Renal cortex interstitium (tissue), 11 donors: ENCODE measurements around the gene MROH2A. TPM values are rescaled to one million over a fixed set of nuclear protein-coding genes. Genes with fewer than 3 reads are reported as not detected.

Experiments used
- DNase-seq, 11 donors: peaks; one replicate each; pipeline ENCODE4 v3.0.0-alpha.2; 2013; ENCODE audit warnings: low read depth in 9 of 11, low spot score in 4 of 11; ENCODE audit errors: extremely low read depth in 1 of 11
- polyA plus RNA-seq, 3 donors: library from polyadenylated mRNA; unstranded; fragments of 120-200 nt; gene quantifications; one replicate each; pipeline ENCODE4 v1.2.1, GENCODE V29; 2013; ENCODE audit not compliant: insufficient read length in 3 of 3

The MROH2A gene
- polyA plus RNA-seq, 3 donors = 0.26 to 0.27 TPM; not detected in 1

GRCh38 chr2:233830111-233830802 is 52.1 kb downstream of the MROH2A start:
- no peak for DNase-seq

DNA sequence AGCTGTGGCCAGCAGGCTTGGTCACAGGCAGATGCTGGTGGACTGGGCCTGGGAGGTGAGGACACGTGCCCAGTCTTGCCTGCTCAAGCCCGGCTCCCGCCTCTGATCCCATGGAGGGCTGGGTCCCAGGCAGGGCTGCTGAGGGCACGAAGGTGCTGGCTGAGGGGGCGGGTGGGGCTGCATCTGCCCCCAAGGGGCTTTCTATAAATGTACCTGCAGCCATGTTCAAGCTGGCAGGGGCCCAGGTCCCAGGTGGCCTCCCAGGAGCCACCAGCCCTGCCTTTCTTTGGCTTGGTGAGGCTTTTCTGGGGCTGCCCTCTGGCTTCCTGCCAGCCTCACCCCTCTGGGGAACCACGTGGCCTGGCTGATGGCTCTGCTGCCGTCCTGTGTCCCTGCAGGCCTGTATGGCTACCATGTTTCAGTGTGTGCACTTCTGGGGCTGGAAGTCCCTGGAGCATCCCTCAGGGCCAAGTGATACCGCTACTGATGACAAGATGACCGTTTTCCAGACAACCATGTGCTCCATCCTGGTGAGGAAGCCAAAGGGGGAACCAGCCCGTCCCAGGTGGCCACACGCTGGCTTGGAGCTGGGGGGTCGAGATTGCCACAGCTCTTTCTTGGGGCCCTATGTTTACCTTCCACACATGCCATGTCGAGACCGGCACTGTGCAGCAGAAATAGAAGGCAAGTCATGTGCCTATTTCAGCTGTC is 53.0 kb downstream of the MROH2A start:
- no peak for DNase-seq

- DNase-seq = no peak
Observed at GRCh38 chr2:233831861-233832260, 53.7 kb downstream of the MROH2A start.

- no peak for DNase-seq
Observed at GRCh38 chr2:233832414-233832813, 54.3 kb downstream of the MROH2A start.

GRCh38 chr2:233832869-233833311 is 54.8 kb downstream of the MROH2A start:
- peak in 3 of 11 donors; percentile 15 to 30 (median 21) for DNase-seq

DNA sequence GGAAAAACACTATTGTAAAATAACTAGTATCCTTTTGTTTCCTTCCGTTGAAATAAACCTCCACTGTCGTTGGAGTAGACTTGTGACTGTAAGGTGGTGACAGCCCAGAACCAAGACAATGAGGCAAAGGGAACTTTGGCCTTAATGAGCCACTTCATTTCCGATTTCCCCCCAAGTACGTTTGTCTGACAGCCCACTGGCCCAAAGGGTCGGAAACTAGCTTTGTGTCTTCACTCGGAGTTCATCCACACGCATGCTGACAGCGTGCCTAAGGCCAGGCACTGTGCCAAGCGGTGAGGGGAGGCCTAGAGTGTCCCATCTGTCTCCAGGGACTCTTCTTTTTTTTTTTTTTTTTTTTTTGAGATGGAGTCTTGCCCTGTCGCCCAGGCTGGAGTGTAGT is 55.2 kb downstream of the MROH2A start:
- no peak for DNase-seq

DNA sequence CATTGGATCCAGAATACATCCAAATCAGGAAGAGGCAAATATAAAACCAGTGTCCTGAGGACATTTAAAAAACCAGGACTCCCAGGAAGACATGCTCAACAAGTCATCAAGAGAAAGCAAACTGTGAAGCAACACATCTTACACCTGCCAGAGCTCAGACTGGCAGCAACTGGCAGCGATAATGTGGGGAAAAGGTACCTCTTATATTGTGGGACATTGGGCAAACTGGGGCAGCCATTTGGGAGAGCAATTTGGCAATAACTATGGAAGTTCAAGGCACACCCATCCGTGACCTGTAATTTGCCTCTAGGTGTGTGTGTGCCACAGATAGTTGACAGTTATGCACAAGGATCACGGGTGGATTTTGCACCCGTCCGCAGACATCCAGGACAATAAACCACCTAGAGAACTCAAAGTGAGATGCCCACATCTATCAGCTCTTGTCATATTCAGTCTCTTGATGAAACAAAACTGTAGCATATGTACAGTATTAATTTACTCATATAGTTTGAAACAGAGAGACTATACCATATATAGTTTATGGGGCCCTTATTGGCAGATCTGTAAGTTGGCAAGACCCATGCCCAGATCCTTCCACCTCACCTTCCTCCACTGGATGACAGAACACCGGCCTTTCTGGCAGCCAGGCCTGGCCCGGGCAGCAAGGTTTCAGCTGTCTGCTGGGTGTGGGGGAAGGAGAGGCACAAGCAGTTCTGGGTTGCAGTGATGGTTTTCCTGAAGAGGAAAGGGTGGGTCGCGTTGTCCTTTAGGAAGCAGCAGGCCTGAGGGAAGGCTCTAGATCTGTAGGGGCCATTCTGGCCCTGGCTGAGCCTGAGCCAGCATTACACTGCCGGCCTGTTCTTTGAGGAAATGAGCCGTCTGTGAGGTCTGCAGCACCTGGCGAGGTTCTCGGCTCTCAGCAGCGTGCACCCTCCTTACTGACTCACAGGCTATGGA is 57.4 kb downstream of the MROH2A start:
- no peak for DNase-seq

DNA sequence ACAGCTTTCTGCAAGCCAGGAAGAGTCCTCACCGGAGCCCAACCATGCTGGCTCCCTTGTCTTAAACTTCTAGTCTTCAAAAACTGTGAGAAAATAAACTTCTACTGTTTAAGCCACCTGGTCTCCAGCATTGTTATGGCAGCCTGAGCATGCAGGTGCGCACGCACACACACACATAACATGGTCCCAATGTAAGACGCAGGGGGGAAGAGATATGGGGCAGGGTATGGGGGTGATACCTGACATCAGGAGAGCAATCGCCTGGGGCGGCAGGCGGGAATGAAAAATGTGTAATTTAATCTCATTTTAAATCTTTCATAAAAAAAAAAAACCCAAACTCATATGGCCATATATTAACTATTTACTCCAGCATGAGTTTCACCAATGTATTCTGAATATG is 58.2 kb downstream of the MROH2A start:
- no peak for DNase-seq

DNA sequence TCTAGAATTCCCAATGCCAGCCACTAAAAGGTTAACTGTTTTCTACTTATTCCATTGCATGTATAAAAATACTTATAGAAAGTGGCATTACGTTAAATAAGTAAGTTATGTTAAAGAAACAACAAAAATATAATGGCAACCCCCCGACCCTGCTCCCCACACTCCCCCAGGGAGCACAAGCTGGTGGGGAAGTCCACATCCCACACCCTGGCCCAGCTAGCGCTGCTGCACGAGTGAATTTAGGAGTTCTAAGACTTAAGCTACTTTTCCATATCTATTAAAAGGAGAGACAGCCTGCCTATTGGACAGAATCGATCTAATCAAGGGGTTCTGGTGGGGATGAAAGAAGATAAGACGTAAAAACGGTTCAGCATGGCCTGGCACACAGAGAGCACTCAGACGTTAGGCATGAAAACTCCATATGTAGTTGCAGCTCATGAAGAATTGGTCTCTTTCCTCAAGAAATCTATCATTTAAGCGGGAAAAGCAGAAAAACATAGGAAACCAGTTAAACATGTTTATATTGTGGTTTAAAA is 59.6 kb downstream of the MROH2A start:
- no peak for DNase-seq

DNA sequence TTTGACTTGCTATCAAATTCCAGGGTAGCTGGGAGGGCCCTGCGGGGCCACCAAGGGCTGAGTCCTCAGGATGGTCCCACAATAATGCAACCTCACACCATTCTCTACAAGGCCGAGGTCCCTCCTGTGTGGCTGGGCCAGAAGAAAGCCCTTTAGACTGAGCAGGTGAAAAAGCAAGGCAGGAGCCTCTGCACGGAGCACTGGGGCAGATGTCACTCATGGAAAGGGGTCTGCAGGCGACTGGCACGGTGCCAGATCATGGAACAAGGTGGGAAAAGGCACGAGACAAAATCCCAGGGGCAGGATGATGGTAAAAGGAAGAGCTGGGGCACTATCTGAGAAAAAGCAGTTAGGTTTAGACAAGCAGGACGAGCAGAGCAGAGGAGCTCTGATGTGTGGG is 60.1 kb downstream of the MROH2A start:
- DNase-seq = no peak

DNA sequence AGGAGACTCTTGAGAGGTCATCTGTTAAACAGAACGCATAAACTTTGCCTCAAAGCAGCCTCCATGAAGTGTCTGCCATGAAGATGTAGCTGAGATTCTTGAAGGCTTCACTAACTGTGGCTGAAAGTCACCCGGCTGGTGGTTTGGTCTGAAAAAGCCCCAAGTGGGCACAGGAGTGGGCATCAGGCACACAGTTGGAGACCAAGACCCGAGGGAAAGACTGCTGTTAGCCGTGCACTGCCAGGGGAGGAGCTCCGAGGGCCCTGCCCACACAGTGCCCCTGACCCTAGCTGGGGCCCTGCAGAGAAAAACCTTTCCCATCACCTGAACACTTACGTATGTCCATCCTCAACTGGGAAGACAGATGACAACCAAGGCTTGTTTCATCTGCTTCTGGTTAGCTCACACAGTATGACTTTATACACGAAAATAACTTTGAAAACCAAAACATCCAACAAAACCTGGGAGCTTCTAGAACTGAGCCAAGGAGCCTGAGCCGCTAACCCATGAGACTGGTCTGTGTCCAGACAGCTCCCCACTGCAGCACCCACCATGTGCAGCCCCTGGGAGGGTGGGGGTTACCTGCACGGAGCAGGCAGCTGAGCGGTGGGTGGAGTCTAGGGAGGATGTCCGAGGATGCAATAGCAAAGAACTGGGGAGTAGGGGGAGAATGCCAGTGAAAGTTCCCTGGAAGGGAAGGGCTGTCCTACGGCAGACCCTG is 60.8 kb downstream of the MROH2A start:
- no peak for DNase-seq

DNA sequence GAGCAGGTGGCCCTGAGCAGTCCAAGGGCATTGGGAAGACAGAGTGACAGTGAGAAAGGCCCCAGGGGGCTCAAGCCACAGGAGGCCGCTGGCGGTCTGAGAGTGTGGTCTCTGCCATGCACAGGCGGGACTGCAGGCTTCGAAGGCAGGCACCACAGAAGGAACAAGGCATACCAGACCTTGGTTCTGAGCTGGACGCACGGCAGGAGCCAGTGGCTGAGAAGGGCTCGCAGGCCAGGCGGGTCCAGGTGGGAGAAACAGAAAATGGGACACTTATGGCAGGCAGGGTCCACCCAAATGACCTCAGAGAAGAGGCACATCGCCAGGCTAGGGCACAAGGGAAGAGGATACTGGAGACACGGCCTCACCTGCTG is 61.3 kb downstream of the MROH2A start:
- no peak for DNase-seq

GRCh38 chr2:233840520-233840919 is 62.4 kb downstream of the MROH2A start:
- DNase-seq = no peak

DNA sequence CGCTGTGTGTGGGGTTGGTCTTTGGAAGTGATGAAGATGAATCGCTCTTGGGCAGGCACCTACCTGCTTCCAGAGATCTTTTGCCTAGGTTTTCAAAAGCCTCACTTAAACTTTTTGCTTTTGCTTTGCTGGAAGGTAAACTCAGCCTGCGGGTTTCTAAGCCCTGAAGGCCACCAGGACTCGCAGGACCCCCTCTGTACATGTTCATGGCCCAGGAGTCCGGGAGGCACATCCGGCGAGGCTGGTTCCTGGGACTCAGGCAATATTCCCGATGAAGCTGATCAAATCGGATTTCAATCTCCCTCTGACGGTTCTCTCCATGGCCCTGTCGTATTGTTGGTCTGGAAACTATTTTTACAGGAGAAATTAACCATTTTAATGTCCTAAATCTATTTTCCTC is 63.1 kb downstream of the MROH2A start:
- no peak for DNase-seq

- DNase-seq = no peak
Observed at GRCh38 chr2:233844064-233844807, 66.1 kb downstream of the MROH2A start.

- DNase-seq = no peak
Observed at GRCh38 chr2:233844836-233845235, 66.7 kb downstream of the MROH2A start.

DNA sequence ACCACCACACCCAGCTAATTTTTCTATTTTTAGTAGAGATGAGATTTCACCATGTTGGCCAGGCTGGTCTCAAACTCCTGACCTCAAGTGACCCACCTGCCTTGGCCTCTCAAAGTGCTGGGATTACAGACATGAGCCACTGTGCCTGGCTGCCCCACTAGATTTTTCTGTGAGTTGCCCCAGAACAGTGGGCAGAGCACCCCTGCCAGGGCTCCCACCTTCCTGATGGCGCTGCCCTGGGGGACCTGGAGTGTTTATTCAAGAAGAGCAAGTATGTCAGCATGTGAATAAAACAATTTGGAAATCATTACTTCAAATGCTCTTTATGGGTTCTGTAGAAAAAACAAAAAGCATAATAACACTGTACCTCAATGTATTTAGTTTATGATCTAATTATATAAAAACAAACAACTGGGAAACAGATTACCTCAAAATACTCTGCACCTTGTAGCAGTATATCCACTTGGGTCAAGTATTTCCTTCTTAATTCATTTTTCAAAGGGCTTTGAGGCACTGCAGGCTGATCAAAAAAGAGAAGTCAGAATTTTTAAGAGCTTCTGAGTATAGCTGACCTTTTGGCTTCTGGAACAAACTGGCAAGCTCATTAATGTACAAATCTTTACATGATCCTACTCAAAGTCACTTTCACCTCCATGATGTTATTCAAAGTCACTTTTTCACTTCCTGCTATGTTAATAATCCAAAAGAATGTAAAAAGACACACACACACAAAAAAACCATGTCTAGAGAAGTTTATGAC is 67.4 kb downstream of the MROH2A start:
- DNase-seq = no peak
